PC-3 (cell line): Measurements from ENCODE around the gene CNST. TPM values are rescaled to one million over a fixed set of nuclear protein-coding genes. Genes with fewer than 3 reads are reported as not detected.
"Not testable (repeated sequence)": the region's sequence is repeated elsewhere in the genome, so short reads cannot be mapped to it uniquely, and the experiment has no call there.

Experiments used
- ATAC-seq: fragments of 200-7000 bp; cut with Tn5 transposase; 2 replicates; pipeline ENCODE4 v1.9.1; 2020; ENCODE audit warnings: mild to moderate bottlenecking, moderate library complexity
- BruUV-seq: library from RNA; stranded (reverse); fragments of 400-500 nt; replicated peaks from 2 replicates; lab custom pipeline; 2021; lab: Mats Ljungman, UMichigan
- CTCF ChIA-PET: fragments of 300-600 bp; sonication (Branson Sonifier 250); formaldehyde crosslinking; loops from one replicate; lab custom pipeline; 2022; ENCODE audit warnings: antibody characterized with exemption; lab: Charles Lee
- POLR2A ChIA-PET: fragments of 300-600 bp; sonication (Branson Sonifier 250); formaldehyde crosslinking; loops from one replicate; lab custom pipeline; 2022; ENCODE audit warnings: antibody characterized with exemption; ENCODE audit not compliant: unreplicated experiment; lab: Charles Lee
- DNase-seq: peaks from one replicate; pipeline ENCODE4 v3.0.0-alpha.2; 2015
- H2AFZ ChIP-seq: fragments of 300-600 bp; sonication (generic); 2 replicates; pipeline ENCODE4 v1.6.0; 2016; ENCODE audit warnings: antibody characterized with exemption, low read length
- H3F3A ChIP-seq: fragments of 300-600 bp; sonication (generic); one replicate; pipeline ENCODE4 v1.6.0; 2017; ENCODE audit warnings: antibody characterized with exemption, low read length, control low read depth, mild to moderate bottlenecking; ENCODE audit not compliant: unreplicated experiment
- H3K27ac ChIP-seq: fragments of 300-600 bp; sonication (generic); 2 replicates; pipeline ENCODE4 v1.5.1; 2016; ENCODE audit warnings: mild to moderate bottlenecking, low read length
- H3K27me3 ChIP-seq: fragments of 300-600 bp; sonication (generic); 2 replicates; pipeline ENCODE4 v1.6.1; 2016; ENCODE audit warnings: low read length, mixed read lengths
- H3K36me3 ChIP-seq: fragments of 300-600 bp; sonication (generic); 2 replicates; pipeline ENCODE4 v1.6.1; 2016; ENCODE audit warnings: low read depth, mixed run types, low read length, mixed read lengths
- H3K4me1 ChIP-seq: fragments of 300-600 bp; sonication (generic); 2 replicates; pipeline ENCODE4 v1.5.1; 2016; ENCODE audit warnings: low read length; ENCODE audit not compliant: insufficient read depth
- H3K4me2 ChIP-seq: fragments of 300-600 bp; sonication (generic); 2 replicates; pipeline ENCODE4 v1.6.0; 2016; ENCODE audit warnings: low read length
- H3K4me3 ChIP-seq: fragments of 300-600 bp; sonication (generic); 2 replicates; pipeline ENCODE4 v1.5.1; 2016; ENCODE audit warnings: mild to moderate bottlenecking, low read length, mixed read lengths
- H3K79me2 ChIP-seq: fragments of 300-600 bp; sonication (generic); 2 replicates; pipeline ENCODE4 v1.6.1; 2017; ENCODE audit warnings: low read length, mixed read lengths
- H3K9ac ChIP-seq: fragments of 300-600 bp; sonication (generic); 2 replicates; pipeline ENCODE4 v1.6.0; 2016; ENCODE audit warnings: mild to moderate bottlenecking, low read length
- H3K9me2 ChIP-seq: fragments of 300-600 bp; sonication (generic); replicated peaks from 2 replicates; pipeline ENCODE4 v1.6.1; 2016; ENCODE audit warnings: mixed run types, low read length, mixed read lengths
- H3K9me3 ChIP-seq: fragments of 300-600 bp; sonication (generic); 2 replicates; pipeline ENCODE4 v1.6.1; 2016; ENCODE audit warnings: low read length, mixed read lengths
- H4K20me1 ChIP-seq: fragments of 300-600 bp; sonication (generic); 2 replicates; pipeline ENCODE4 v1.6.1; 2016; ENCODE audit warnings: low read length, mixed read lengths
- EZH2 ChIP-seq: fragments of 300-600 bp; sonication (generic); IDR thresholded peaks from one replicate; pipeline ENCODE4 v1.6.1; 2017; ENCODE audit warnings: antibody characterized with exemption, mild to moderate bottlenecking, low read length; ENCODE audit not compliant: unreplicated experiment
- EZH2phosphoT487 ChIP-seq: fragments of 300-600 bp; sonication (generic); IDR thresholded peaks from 2 replicates; pipeline ENCODE4 v1.6.1; 2018; ENCODE audit warnings: mild to moderate bottlenecking, antibody characterized with exemption, low read length, borderline replicate concordance
- intact Hi-C: fragments of 100-400 bp; cut with micrococcal nuclease; formaldehyde crosslinking; loops from 2 replicates; pipeline ENCODE4 v1.9.0; 2023
- total RNA-seq: library from RNA; depleted of rRNA; stranded (reverse); fragments of >200 nt; gene quantifications from 2 replicates; pipeline ENCODE4 v1.2.3, GENCODE V29; 2014
- TF ChIP-seq, protein P1 (sequence below): fragments of 300-600 bp; sonication (generic); conservative IDR thresholded peaks from 2 replicates; pipeline ENCODE4 v1.5.1; 2017; ENCODE audit warnings: antibody characterized with exemption, low read depth, mild to moderate bottlenecking, low read length

CNST gene
- total RNA-seq, 1 experiment from 2014 or later = 13.5 TPM

- Histone ChIP-seq H3K4me2 (no peak overlapping the region), H3K4me3 (no peak overlapping the region), H3K9me3 (peaks cover 10% of the 10 kb centered on the region), H3K9ac (no peak overlapping the region), H3K27ac (no peak overlapping the region), H2AFZ (no peak overlapping the region), H4K20me1 (no peaks in the 10 kb centered on the region), H3K36me3 (peaks cover 25% of the 10 kb centered on the region), H3K9me2 (no peaks in the 10 kb centered on the region), H3K4me1 (peaks cover 18% of the 10 kb centered on the region), H3K79me2 (peaks cover 33% of the 10 kb centered on the region), H3F3A (no peaks in the 10 kb centered on the region), H3K27me3 (no peaks in the 10 kb centered on the region)
- BruUV-seq = no TSS peak
- TF ChIP-seq EZH2phosphoT487 = no peak
- TF ChIP-seq EZH2 = no peak
- TF ChIP-seq, protein P1, sequence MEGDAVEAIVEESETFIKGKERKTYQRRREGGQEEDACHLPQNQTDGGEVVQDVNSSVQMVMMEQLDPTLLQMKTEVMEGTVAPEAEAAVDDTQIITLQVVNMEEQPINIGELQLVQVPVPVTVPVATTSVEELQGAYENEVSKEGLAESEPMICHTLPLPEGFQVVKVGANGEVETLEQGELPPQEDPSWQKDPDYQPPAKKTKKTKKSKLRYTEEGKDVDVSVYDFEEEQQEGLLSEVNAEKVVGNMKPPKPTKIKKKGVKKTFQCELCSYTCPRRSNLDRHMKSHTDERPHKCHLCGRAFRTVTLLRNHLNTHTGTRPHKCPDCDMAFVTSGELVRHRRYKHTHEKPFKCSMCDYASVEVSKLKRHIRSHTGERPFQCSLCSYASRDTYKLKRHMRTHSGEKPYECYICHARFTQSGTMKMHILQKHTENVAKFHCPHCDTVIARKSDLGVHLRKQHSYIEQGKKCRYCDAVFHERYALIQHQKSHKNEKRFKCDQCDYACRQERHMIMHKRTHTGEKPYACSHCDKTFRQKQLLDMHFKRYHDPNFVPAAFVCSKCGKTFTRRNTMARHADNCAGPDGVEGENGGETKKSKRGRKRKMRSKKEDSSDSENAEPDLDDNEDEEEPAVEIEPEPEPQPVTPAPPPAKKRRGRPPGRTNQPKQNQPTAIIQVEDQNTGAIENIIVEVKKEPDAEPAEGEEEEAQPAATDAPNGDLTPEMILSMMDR = no peak
- ChIA-PET POLR2A (no interaction called here), CTCF (no interaction called here)
- DNase-seq = no peak
- ATAC-seq = no peak
- intact Hi-C loops = no loop called here
Measured at GRCh38 chr1:246600579-246600978, 34.3 kb downstream of the CNST start.

- peaks cover 29% of the 10 kb centered on the region for H3K79me2 ChIP-seq
Measured at GRCh38 chr1:246602194-246602593, 35.9 kb downstream of the CNST start.

DNA sequence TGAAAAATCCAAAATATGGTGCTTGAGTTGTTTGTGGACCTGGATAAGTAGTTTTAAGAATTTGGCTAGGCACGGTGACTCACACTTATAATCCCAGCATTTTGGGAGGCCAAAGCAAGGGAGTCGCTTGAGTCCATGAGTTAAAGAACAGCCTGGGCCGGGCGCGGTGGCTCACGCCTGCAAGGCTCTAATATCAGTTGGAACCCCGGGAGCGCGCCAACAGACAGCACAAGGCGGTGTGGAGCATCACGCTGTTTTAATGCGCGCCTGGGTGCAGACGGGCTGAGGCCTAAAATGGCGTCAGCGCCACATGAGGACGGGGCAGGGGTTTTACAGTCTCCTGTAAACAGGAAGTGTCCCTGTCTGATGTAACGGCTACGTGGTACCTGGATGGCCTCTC lies 39.0 kb downstream of the CNST start:
- H3K27ac ChIP-seq, ATAC-seq, H3K9me2 ChIP-seq, H4K20me1 ChIP-seq, H3K9me3 ChIP-seq, H3K9ac ChIP-seq, H3K4me2 ChIP-seq, H3F3A ChIP-seq, H3K27me3 ChIP-seq, H2AFZ ChIP-seq, POLR2A ChIA-PET, H3K4me3 ChIP-seq, BruUV-seq, CTCF ChIA-PET, DNase-seq, intact Hi-C loops: not testable (repeated sequence)
- Histone ChIP-seq H3K79me2 (peaks cover 22% of the 10 kb centered on the region), H3K4me1 (peaks cover 18% of the 10 kb centered on the region), H3K36me3 (peaks cover 20% of the 10 kb centered on the region)

More at GRCh38 chr1:246602194-246602593, 35.9 kb downstream of the CNST start:
- no TSS peak for BruUV-seq
- Histone ChIP-seq H3K9ac (no peak overlapping the region), H3K4me1 (peaks cover 11% of the 10 kb centered on the region), H3K36me3 (peaks cover 20% of the 10 kb centered on the region), H2AFZ (no peak overlapping the region), H3K27me3 (no peaks in the 10 kb centered on the region), H3K9me2 (no peaks in the 10 kb centered on the region), H3K9me3 (peaks cover 10% of the 10 kb centered on the region), H3K4me3 (no peak overlapping the region), H3K27ac (no peak overlapping the region), H3F3A (no peaks in the 10 kb centered on the region), H4K20me1 (no peaks in the 10 kb centered on the region), H3K4me2 (no peak overlapping the region)
- ChIA-PET CTCF (no interaction called here), POLR2A (no interaction called here)
- DNase-seq (no peak), ATAC-seq (no peak)
- TF ChIP-seq EZH2 = no peak
- intact Hi-C loops = no loop called here

DNA sequence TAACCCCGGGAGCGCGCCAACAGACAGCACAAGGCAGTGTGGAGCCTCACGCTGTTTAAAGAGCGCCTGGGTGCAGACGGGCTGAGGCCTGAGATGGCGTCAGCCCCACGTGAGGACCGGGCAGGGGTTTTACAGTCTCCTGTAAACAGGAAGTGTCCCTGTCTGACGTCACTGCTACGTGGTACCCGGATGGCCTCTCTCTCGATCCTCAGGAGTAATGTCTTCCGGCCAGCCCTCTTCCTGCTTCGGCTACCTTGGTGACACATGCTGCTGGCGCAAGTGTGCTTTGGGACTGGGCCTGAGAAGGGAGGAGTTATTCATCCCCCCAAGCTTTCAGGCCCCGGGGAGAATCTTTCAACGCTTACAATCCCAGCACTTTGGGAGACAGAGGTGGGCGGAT lies 41.2 kb downstream of the CNST start:
- intact Hi-C loops = no loop called here

More for the DNA sequence above, 41.2 kb downstream of the CNST start:
- H4K20me1 ChIP-seq = no peaks in the 10 kb centered on the region
- no peak overlapping the region for H3K9ac ChIP-seq
- H3K27me3 ChIP-seq = no peaks in the 10 kb centered on the region
- ChIA-PET POLR2A (no interaction called here), CTCF (no interaction called here)
- BruUV-seq = no TSS peak
- DNase-seq = no peak
- H3K4me1 ChIP-seq = peaks cover 18% of the 10 kb centered on the region
- H3K9me2 ChIP-seq = no peaks in the 10 kb centered on the region
- H3K4me2 ChIP-seq = no peak overlapping the region
- no peak for ATAC-seq
- H3K36me3 ChIP-seq = peaks cover 20% of the 10 kb centered on the region
- peaks cover 24% of the 10 kb centered on the region for H3K79me2 ChIP-seq
- H3F3A ChIP-seq = no peaks in the 10 kb centered on the region
- H3K9me3 ChIP-seq = peaks cover 10% of the 10 kb centered on the region
- no peak overlapping the region for H2AFZ ChIP-seq
- no peak overlapping the region for H3K27ac ChIP-seq
- TF ChIP-seq EZH2phosphoT487 = no peak
- TF ChIP-seq, protein P1 = no peak
- no peak for TF ChIP-seq EZH2
- H3K4me3 ChIP-seq = no peak overlapping the region
